Suprapubic skin (tissue), 4 donors: ENCODE measurements around the gene AHSG. TPM values are rescaled to one million over a fixed set of nuclear protein-coding genes. Genes with fewer than 3 reads are reported as not detected.

Experiments used
- DNase-seq, 2 donors: peaks; one replicate each; pipeline ENCODE4 v3.0.0-alpha.2; 2019; ENCODE audit warnings: low spot score in 2 of 2
- H3K27ac ChIP-seq: fragments of 200-600 bp; sonication (generic); one replicate; pipeline ENCODE4 v1.5.1; 2019
- H3K27me3 ChIP-seq: fragments of 200-600 bp; sonication (generic); one replicate; pipeline ENCODE4 v1.5.1; 2019
- H3K36me3 ChIP-seq: fragments of 200-600 bp; sonication (generic); one replicate; pipeline ENCODE4 v1.5.1; 2019
- H3K4me1 ChIP-seq: fragments of 200-600 bp; sonication (generic); one replicate; pipeline ENCODE4 v1.5.1; 2019
- H3K4me3 ChIP-seq: fragments of 200-600 bp; sonication (generic); one replicate; pipeline ENCODE4 v1.5.1; 2019; ENCODE audit warnings: mild to moderate bottlenecking
- H3K9me3 ChIP-seq: fragments of 200-600 bp; sonication (generic); one replicate; pipeline ENCODE4 v1.5.1; 2019
- CTCF ChIP-seq, 2 donors: fragments of 200-600 bp in 1 of 2; fragments of 450-650 bp in 1 of 2; sonication (generic) in 1 of 2; IDR thresholded peaks; one replicate each; pipeline ENCODE4 v1.5.1; 2016 to 2019; ENCODE audit warnings: antibody characterized with exemption in 2 of 2, mild to moderate bottlenecking in 1 of 2, moderate library complexity in 1 of 2
- EP300 ChIP-seq: sonication (generic); formaldehyde crosslinking; IDR thresholded peaks from one replicate; pipeline ENCODE4 v1.6.1; 2017; ENCODE audit warnings: antibody characterized with exemption
- POLR2A ChIP-seq, 2 donors: fragments of 450-650 bp; IDR thresholded peaks; one replicate each; pipeline ENCODE4 v1.6.1; 2017; ENCODE audit warnings: antibody characterized with exemption in 2 of 2, mild to moderate bottlenecking in 2 of 2, moderate library complexity in 2 of 2
- POLR2AphosphoS5 ChIP-seq, 3 donors: sonication (generic); formaldehyde crosslinking; IDR thresholded peaks; one replicate each; pipeline ENCODE4 v1.6.1; 2017; ENCODE audit warnings: antibody characterized with exemption in 3 of 3
- WGBS: methylation state at CpG from one replicate; pipeline ENCODE4 v1.1.5; 2018; 5-methylcytosine and 5-hydroxymethylcytosine counted together
- total RNA-seq, 4 donors: library from RNA; depleted of rRNA; stranded (reverse); fragments of >200 nt; gene quantifications; one replicate each; pipeline ENCODE4 v1.1.0, GENCODE V29; 2016

AHSG gene
- total RNA-seq, 4 donors from 2014 or later, result 0.30 to 0.97 TPM; not detected in 2

- Histone ChIP-seq H3K9me3 (no peaks in the 10 kb centered on the region), H3K36me3 (no peaks in the 10 kb centered on the region), H3K4me1 (no peaks in the 10 kb centered on the region), H3K27ac (no peak overlapping the region), H3K27me3 (no peaks in the 10 kb centered on the region), H3K4me3 (no peak overlapping the region)
- TF ChIP-seq EP300 (no peak), CTCF (IDR thresholded peaks at IDR 0.05) (no peak), POLR2A (IDR thresholded peaks at IDR 0.05) (no peak), POLR2AphosphoS5 (IDR thresholded peaks at IDR 0.05) (no peak)
- 91% methylated on average over 2 of the region's 2 CpGs for WGBS
- no peak for DNase-seq
Observed at GRCh38 chr3:186599785-186600166, 13.1 kb upstream of the AHSG start.

- 71% methylated on average over 3 of the region's 3 CpGs for WGBS
- DNase-seq, result no peak
- H3K27me3 ChIP-seq, result no peaks in the 10 kb centered on the region
- H3K36me3 ChIP-seq, result no peaks in the 10 kb centered on the region
- no peak overlapping the region for H3K27ac ChIP-seq
- TF ChIP-seq CTCF (IDR thresholded peaks at IDR 0.05), result no peak
- TF ChIP-seq EP300, result no peak
- no peak for TF ChIP-seq POLR2A (IDR thresholded peaks at IDR 0.05)
- TF ChIP-seq POLR2AphosphoS5 (IDR thresholded peaks at IDR 0.05), result no peak
- no peaks in the 10 kb centered on the region for H3K4me1 ChIP-seq
- H3K4me3 ChIP-seq, result no peak overlapping the region
- no peaks in the 10 kb centered on the region for H3K9me3 ChIP-seq
Observed at GRCh38 chr3:186600896-186601295, 12.0 kb upstream of the AHSG start.

GRCh38 chr3:186603159-186603558 is 9.7 kb upstream of the AHSG start:
- DNase-seq, result no peak
- no peaks in the 10 kb centered on the region for H3K4me1 ChIP-seq
- no peaks in the 10 kb centered on the region for H3K9me3 ChIP-seq
- no peak overlapping the region for H3K4me3 ChIP-seq
- H3K36me3 ChIP-seq, result no peaks in the 10 kb centered on the region
- H3K27me3 ChIP-seq, result no peaks in the 10 kb centered on the region
- no peak for TF ChIP-seq POLR2A (IDR thresholded peaks at IDR 0.05)
- TF ChIP-seq CTCF (IDR thresholded peaks at IDR 0.05), result no peak
- TF ChIP-seq POLR2AphosphoS5 (IDR thresholded peaks at IDR 0.05), result no peak
- no peak for TF ChIP-seq EP300
- no peak overlapping the region for H3K27ac ChIP-seq
- 86% methylated on average over 7 of the region's 7 CpGs for WGBS

GRCh38 chr3:186605078-186605477 is 7.8 kb upstream of the AHSG start:
- TF ChIP-seq POLR2AphosphoS5 (IDR thresholded peaks at IDR 0.05), result no peak
- no peak for TF ChIP-seq CTCF (IDR thresholded peaks at IDR 0.05)
- TF ChIP-seq EP300, result no peak
- no peak for DNase-seq
- H3K27ac ChIP-seq, result no peak overlapping the region
- no peak overlapping the region for H3K4me3 ChIP-seq
- H3K27me3 ChIP-seq, result no peaks in the 10 kb centered on the region
- H3K36me3 ChIP-seq, result no peaks in the 10 kb centered on the region
- H3K9me3 ChIP-seq, result no peaks in the 10 kb centered on the region
- H3K4me1 ChIP-seq, result no peaks in the 10 kb centered on the region

- Histone ChIP-seq H3K4me3 (no peak overlapping the region), H3K9me3 (no peaks in the 10 kb centered on the region), H3K4me1 (no peaks in the 10 kb centered on the region), H3K27ac (no peak overlapping the region), H3K36me3 (no peaks in the 10 kb centered on the region), H3K27me3 (no peaks in the 10 kb centered on the region)
- 89% methylated on average over 5 of the region's 5 CpGs for WGBS
- no peak for DNase-seq
- no peak for TF ChIP-seq POLR2AphosphoS5 (IDR thresholded peaks at IDR 0.05)
- TF ChIP-seq EP300, result no peak
- TF ChIP-seq CTCF (IDR thresholded peaks at IDR 0.05), result no peak
- no peak for TF ChIP-seq POLR2A (IDR thresholded peaks at IDR 0.05)
Observed at GRCh38 chr3:186605561-186606545, 7.0 kb upstream of the AHSG start.
